Fibroblast of peridontal ligament (primary cell): ENCODE results near the gene SLC24A4.

Source experiments
- DNase-seq: peaks from one replicate; pipeline ENCODE4 v3.0.0-alpha.2; 2010; ENCODE audit errors: extremely low read depth

Gene SLC24A4

GRCh38 chr14:92437309-92437708 lies 114.3 kb downstream of the SLC24A4 start:
- DNase-seq = no peak

GRCh38 chr14:92437729-92438285 lies 114.8 kb downstream of the SLC24A4 start:
- DNase-seq = no peak

GRCh38 chr14:92439537-92440344 lies 116.8 kb downstream of the SLC24A4 start:
- no peak for DNase-seq

- DNase-seq = no peak
Measured at GRCh38 chr14:92440345-92441003, 117.5 kb downstream of the SLC24A4 start.

GRCh38 chr14:92441751-92442504 lies 119.0 kb downstream of the SLC24A4 start:
- no peak for DNase-seq

- DNase-seq = no peak
Measured at GRCh38 chr14:92443167-92443566, 120.2 kb downstream of the SLC24A4 start.

- no peak for DNase-seq
Measured at GRCh38 chr14:92443741-92444140, 120.8 kb downstream of the SLC24A4 start.

- DNase-seq = no peak
Measured at GRCh38 chr14:92446771-92447170, 123.8 kb downstream of the SLC24A4 start.

GRCh38 chr14:92447416-92448197 lies 124.6 kb downstream of the SLC24A4 start:
- no peak for DNase-seq

GRCh38 chr14:92448786-92449185 lies 125.8 kb downstream of the SLC24A4 start:
- no peak for DNase-seq

GRCh38 chr14:92449404-92450181 lies 126.6 kb downstream of the SLC24A4 start:
- DNase-seq = no peak

- DNase-seq = no peak
Measured at GRCh38 chr14:92450351-92451070, 127.5 kb downstream of the SLC24A4 start.

GRCh38 chr14:92451245-92451644 lies 128.3 kb downstream of the SLC24A4 start:
- no peak for DNase-seq

- no peak for DNase-seq
Measured at GRCh38 chr14:92451755-92452154, 128.8 kb downstream of the SLC24A4 start.

- no peak for DNase-seq
Measured at GRCh38 chr14:92452471-92452870, 129.5 kb downstream of the SLC24A4 start.

GRCh38 chr14:92453691-92454090 lies 130.7 kb downstream of the SLC24A4 start:
- no peak for DNase-seq

GRCh38 chr14:92455231-92455630 lies 132.3 kb downstream of the SLC24A4 start:
- no peak for DNase-seq

GRCh38 chr14:92456215-92457015 lies 133.4 kb downstream of the SLC24A4 start:
- DNase-seq = peak; percentile 79

- DNase-seq = no peak
Measured at GRCh38 chr14:92457016-92457565, 134.1 kb downstream of the SLC24A4 start.
